B cell (primary cell): ENCODE data around the gene NADSYN1. TPM values are rescaled to one million over a fixed set of nuclear protein-coding genes. Genes with fewer than 3 reads are reported as not detected.

Experiments used
- ATAC-seq: fragments of 200-7000 bp; cut with Tn5 transposase; one replicate; pipeline ENCODE4 v1.10.0; 2021; ENCODE audit warnings: low read depth, mild to moderate bottlenecking, moderate number of reproducible peaks, moderate library complexity
- CTCF ChIA-PET: fragments of 350-600 bp; sonication (Branson Sonifier 250); formaldehyde crosslinking; loops from one replicate; lab custom pipeline; 2021; ENCODE audit warnings: antibody characterized with exemption, inconsistent platforms; lab: Charles Lee
- POLR2A ChIA-PET: fragments of 350-600 bp; sonication (Branson Sonifier 250); formaldehyde crosslinking; loops from one replicate; lab custom pipeline; 2021; ENCODE audit warnings: antibody characterized with exemption; lab: Charles Lee
- DNase-seq: peaks from one replicate; pipeline ENCODE4 v3.0.0; 2013
- H2AFZ ChIP-seq: 2 replicates; pipeline ENCODE4 v1.6.1; 2012; ENCODE audit warnings: mild to moderate bottlenecking, low read depth, low read length; ENCODE audit not compliant: insufficient read depth, poor library complexity, severe bottlenecking
- H3K27ac ChIP-seq, 2 donors: 1 replicate in 1 of 2; 2 replicates in 1 of 2; pipeline ENCODE4 v1.5.1; 2012 to 2013; ENCODE audit warnings: low read length in 2 of 2, mild to moderate bottlenecking in 2 of 2, moderate library complexity in 1 of 2
- H3K27me3 ChIP-seq, 4 experiments: fragments of 200-600 bp in 1 of 4; sonication (generic) in 1 of 4; replicated peaks in 1 of 4; 1 replicate in 2 of 4; 2 replicates in 2 of 4; pipeline versions ENCODE4 v1.6.1 to v1.7.0; 2013 to 2016; ENCODE audit warnings: low read length in 3 of 4, mild to moderate bottlenecking in 2 of 4, mixed read lengths in 1 of 4, moderate library complexity in 1 of 4; ENCODE audit not compliant: insufficient read depth in 4 of 4, control insufficient read depth in 3 of 4; ENCODE audit errors: control extremely low read depth in 1 of 4
- H3K36me3 ChIP-seq, 2 experiments: replicated peaks in 1 of 2; 1 replicate in 1 of 2; 2 replicates in 1 of 2; pipeline versions ENCODE4 v1.6.1 to v1.7.1; 2013; ENCODE audit warnings: low read length in 1 of 2; ENCODE audit not compliant: insufficient read depth in 2 of 2, control insufficient read depth in 1 of 2; ENCODE audit errors: control extremely low read depth in 1 of 2, extremely low read depth in 1 of 2
- H3K4me1 ChIP-seq, 2 donors: fragments of 200-600 bp in 1 of 2; sonication (generic) in 1 of 2; 1 replicate in 1 of 2; 2 replicates in 1 of 2; pipeline versions ENCODE4 v1.5.1 to v1.6.1; 2013 to 2017; ENCODE audit warnings: low read length in 2 of 2; ENCODE audit not compliant: control insufficient read depth in 2 of 2, insufficient read depth in 2 of 2
- H3K4me2 ChIP-seq: replicated peaks from 2 replicates; pipeline ENCODE3; 2012; ENCODE audit warnings: mild to moderate bottlenecking, low read depth, low read length; ENCODE audit not compliant: poor library complexity, severe bottlenecking
- H3K4me3 ChIP-seq, 5 experiments: fragments of 200-600 bp in 1 of 5; sonication (generic) in 1 of 5; 1 replicate in 3 of 5; 2 replicates in 2 of 5; pipeline versions ENCODE4 v1.5.1 to v1.7.0; 2011 to 2016; ENCODE audit warnings: low read length in 4 of 5, mild to moderate bottlenecking in 4 of 5, low read depth in 2 of 5, control low read depth in 1 of 5, moderate library complexity in 1 of 5; ENCODE audit not compliant: insufficient read depth in 1 of 5; ENCODE audit errors: control extremely low read depth in 1 of 5, extremely low read depth in 1 of 5
- H3K79me2 ChIP-seq: fragments of 200-600 bp; sonication (generic); one replicate; pipeline ENCODE4 v1.6.0; 2016; ENCODE audit warnings: low read length; ENCODE audit not compliant: control insufficient read depth, insufficient read depth
- H3K9ac ChIP-seq: fragments of 200-600 bp; sonication (generic); 2 replicates; pipeline ENCODE4 v1.6.1; 2017; ENCODE audit warnings: mild to moderate bottlenecking, low read length, moderate library complexity
- H3K9me3 ChIP-seq, 3 donors: one replicate each; pipeline versions ENCODE4 v1.6.1 to v1.7.1; 2013; ENCODE audit warnings: low read length in 2 of 3; ENCODE audit not compliant: control insufficient read depth in 2 of 3, insufficient read depth in 1 of 3; ENCODE audit errors: control extremely low read depth in 1 of 3
- H4K20me1 ChIP-seq: 2 replicates; pipeline ENCODE4 v1.6.0; 2012; ENCODE audit warnings: mild to moderate bottlenecking, low read length; ENCODE audit not compliant: insufficient read depth, control insufficient read depth, poor library complexity, severe bottlenecking
- H3K27ac Mint-ChIP-seq: one replicate; pipeline ENCODE4 v1.8.0; 2021; ENCODE audit warnings: mixed read lengths
- H3K27me3 Mint-ChIP-seq: one replicate; pipeline ENCODE4 v1.8.0; 2021; ENCODE audit warnings: mixed read lengths
- H3K4me1 Mint-ChIP-seq: one replicate; pipeline ENCODE4 v1.8.0; 2021; ENCODE audit warnings: mixed read lengths
- H3K4me3 Mint-ChIP-seq: one replicate; pipeline ENCODE4 v1.8.0; 2021; ENCODE audit warnings: mixed read lengths
- H3K9me3 Mint-ChIP-seq: one replicate; pipeline ENCODE4 v1.8.0; 2022; ENCODE audit warnings: mixed read lengths; ENCODE audit not compliant: insufficient read depth
- CTCF ChIP-seq: fragments of 200-600 bp; IDR thresholded peaks from one replicate; pipeline ENCODE4 v1.8.0; 2022; ENCODE audit warnings: antibody characterized with exemption, mild to moderate bottlenecking
- EZH2 ChIP-seq: IDR thresholded peaks from 2 replicates; pipeline ENCODE4 v1.6.1; 2012; ENCODE audit warnings: borderline replicate concordance, low read depth, mild to moderate bottlenecking, moderate library complexity, low read length; ENCODE audit not compliant: insufficient read depth, poor library complexity, severe bottlenecking
- WGBS: methylation state at CpG from one replicate; pipeline ENCODE4 v1.1.5; 2013; ENCODE audit warnings: missing lambda C conversion rate; ENCODE audit not compliant: insufficient coverage; 5-methylcytosine and 5-hydroxymethylcytosine counted together
- intact Hi-C: fragments of 100-400 bp; cut with micrococcal nuclease; formaldehyde crosslinking; loops from one replicate; pipeline ENCODE4 v1.10.0; 2022
- polyA plus RNA-seq: library from polyadenylated mRNA; depleted of rRNA; stranded (reverse); fragments of >200 nt; gene quantifications from 2 replicates; pipeline ENCODE4 v1.2.3, GENCODE V29; 2012
- total RNA-seq, 2 donors: library from RNA; stranded (reverse); fragments of 120-200 nt in 1 of 2; gene quantifications; 1 replicate in 1 of 2; 2 replicates in 1 of 2; pipeline versions ENCODE4 v1.2.3 to v1.2.4, GENCODE V29; 2013 to 2022

The NADSYN1 gene
- total and polyA plus RNA-seq, 2 donors (not counting 1 experiment from before 2014, with no cell fraction given) = 153 to 222 TPM

- POLR2A ChIA-PET = no interaction called here
- H2AFZ ChIP-seq = no peak overlapping the region
- no peaks in the 10 kb centered on the region for H3K79me2 ChIP-seq
- H3K27ac ChIP-seq = no peak overlapping the region
- no peak for ATAC-seq
- H3K4me1 Mint-ChIP-seq = no peaks in the 10 kb centered on the region
- H3K4me3 Mint-ChIP-seq = no peak overlapping the region
- intact Hi-C loops = no loop called here
- H3K27ac Mint-ChIP-seq = no peak overlapping the region
- CTCF ChIA-PET = no interaction called here
- WGBS = 100% methylated on average over 8 of the region's 13 CpGs
- DNase-seq = no peak
- peaks cover 1 to 81% of the 10 kb centered on the region in 2 experiments for H3K36me3 ChIP-seq
- H3K4me2 ChIP-seq = no peak overlapping the region
- TF ChIP-seq CTCF (no peak), EZH2 (no peak)
- H3K27me3 ChIP-seq = no peaks in the 10 kb centered on the region
- H3K9ac ChIP-seq = no peak overlapping the region
- H3K4me3 ChIP-seq = no peak overlapping the region
- H3K9me3 ChIP-seq = no peaks in the 10 kb centered on the region
- H3K4me1 ChIP-seq = no peaks in the 10 kb centered on the region
- H3K9me3 Mint-ChIP-seq = no peaks in the 10 kb centered on the region
- no peaks in the 10 kb centered on the region for H3K27me3 Mint-ChIP-seq
- H4K20me1 ChIP-seq = no peaks in the 10 kb centered on the region
Observed at GRCh38 chr11:71482746-71483364, 29.9 kb downstream of the NADSYN1 start.

- H3K27ac Mint-ChIP-seq = no peak overlapping the region
- Histone ChIP-seq H4K20me1 (no peaks in the 10 kb centered on the region), H3K4me2 (no peak overlapping the region), H3K79me2 (no peaks in the 10 kb centered on the region), H2AFZ (no peak overlapping the region), H3K27me3 (no peaks in the 10 kb centered on the region), H3K36me3 (peaks cover 1 to 73% of the 10 kb centered on the region in 2 experiments), H3K27ac (no peak overlapping the region), H3K4me3 (no peak overlapping the region), H3K4me1 (no peaks in the 10 kb centered on the region), H3K9me3 (no peaks in the 10 kb centered on the region), H3K9ac (no peak overlapping the region)
- ATAC-seq (no peak), DNase-seq (no peak)
- CTCF ChIA-PET = no interaction called here
- no peak for TF ChIP-seq CTCF
- TF ChIP-seq EZH2 = no peak
- intact Hi-C loops = no loop called here
- H3K9me3 Mint-ChIP-seq = no peaks in the 10 kb centered on the region
- WGBS = 87% methylated on average over 6 of the region's 6 CpGs
- H3K4me3 Mint-ChIP-seq = no peak overlapping the region
- H3K27me3 Mint-ChIP-seq = no peaks in the 10 kb centered on the region
- POLR2A ChIA-PET = no interaction called here
- no peaks in the 10 kb centered on the region for H3K4me1 Mint-ChIP-seq
Observed at GRCh38 chr11:71483692-71484091, 30.7 kb downstream of the NADSYN1 start.
